ENCODE results near the gene ARHGDIG.
"Not testable (repeated sequence)": the region's sequence is repeated elsewhere in the genome, so short reads cannot be mapped to it uniquely, and the experiment has no call there.

Gene ARHGDIG

GRCh38 chr16:317583-317982, 37.2 kb downstream of the ARHGDIG start:
- H3K4me3 ChIP-seq (ENCODE audit: low read length), result no peak overlapping the region
- DNase-seq (ENCODE audit: low read depth, low spot score), result peak; percentile 15

GRCh38 chr16:318628-319027, 38.2 kb downstream of the ARHGDIG start:
- no peak for DNase-seq (ENCODE audit: low read depth, low spot score)

GRCh38 chr16:320206-320605, 39.8 kb downstream of the ARHGDIG start:
- no peak for DNase-seq (ENCODE audit: low read depth, low spot score)
- no peak overlapping the region for H3K4me3 ChIP-seq (ENCODE audit: low read length)

More at GRCh38 chr16:318628-319027, 38.2 kb downstream of the ARHGDIG start:
- H3K4me3 ChIP-seq (ENCODE audit: low read length), result no peak overlapping the region

GRCh38 chr16:321532-321931, 41.1 kb downstream of the ARHGDIG start:
- DNase-seq (ENCODE audit: low read depth, low spot score), result no peak

GRCh38 chr16:322476-323143, 42.2 kb downstream of the ARHGDIG start:
- H3K4me3 ChIP-seq (ENCODE audit: low read length), result no peak overlapping the region
- DNase-seq (ENCODE audit: low read depth, low spot score), result no peak

More at GRCh38 chr16:321532-321931, 41.1 kb downstream of the ARHGDIG start:
- H3K4me3 ChIP-seq (ENCODE audit: low read length), result no peak overlapping the region

GRCh38 chr16:324201-324450, 43.7 kb downstream of the ARHGDIG start:
- no peak overlapping the region for H3K4me3 ChIP-seq (ENCODE audit: low read length)
- DNase-seq (ENCODE audit: low read depth, low spot score), result no peak

- peak overlapping the region; percentile 42 for H3K4me3 ChIP-seq (ENCODE audit: low read length)
- peak; percentile 39 for DNase-seq (ENCODE audit: low read depth, low spot score)
Measured at GRCh38 chr16:324451-325334, 44.3 kb downstream of the ARHGDIG start.

GRCh38 chr16:325375-326145, 45.2 kb downstream of the ARHGDIG start:
- peak overlapping the region; percentile 42 for H3K4me3 ChIP-seq (ENCODE audit: low read length)
- DNase-seq (ENCODE audit: low read depth, low spot score), result no peak

GRCh38 chr16:330741-331140, 50.4 kb downstream of the ARHGDIG start:
- no peak overlapping the region for H3K4me3 ChIP-seq (ENCODE audit: low read length)
- DNase-seq (ENCODE audit: low read depth, low spot score), result no peak

- not testable (repeated sequence) for H3K4me3 ChIP-seq (ENCODE audit: low read length); DNase-seq (ENCODE audit: low read depth, low spot score)
Measured at GRCh38 chr16:331181-331814, 50.9 kb downstream of the ARHGDIG start.
